Measurements from ENCODE around the gene ALS2CL. TPM values are rescaled to one million over a fixed set of nuclear protein-coding genes. Genes with fewer than 3 reads are reported as not detected.

The ALS2CL gene
- total RNA-seq, 1 donor from 2014 or later: 0.51 TPM

DNA sequence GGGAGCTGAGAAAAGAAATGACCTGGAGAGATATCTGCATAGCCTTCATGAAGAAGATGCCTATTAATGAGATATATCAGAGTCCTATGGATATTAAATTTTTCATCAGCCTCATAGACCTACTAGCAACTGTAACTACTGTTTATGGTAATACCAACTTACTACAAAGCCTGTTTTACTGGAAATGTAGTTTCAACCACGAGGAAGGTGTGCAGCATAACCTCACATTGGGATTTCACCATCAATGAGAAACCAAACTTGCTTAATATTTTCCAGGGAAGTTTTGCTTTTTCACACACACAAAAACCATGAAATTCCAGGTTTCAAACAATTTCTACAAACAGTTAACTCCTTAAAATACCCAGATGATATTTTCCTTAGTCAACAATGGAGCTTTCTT is 49.8 kb downstream of the ALS2CL start:
- H3K4me1 Mint-ChIP-seq (ENCODE audit: low read depth, unreplicated experiment): no peaks in the 10 kb centered on the region
- no peak overlapping the region for H3K27ac Mint-ChIP-seq (ENCODE audit: unreplicated experiment)
- TF ChIP-seq, protein P1, sequence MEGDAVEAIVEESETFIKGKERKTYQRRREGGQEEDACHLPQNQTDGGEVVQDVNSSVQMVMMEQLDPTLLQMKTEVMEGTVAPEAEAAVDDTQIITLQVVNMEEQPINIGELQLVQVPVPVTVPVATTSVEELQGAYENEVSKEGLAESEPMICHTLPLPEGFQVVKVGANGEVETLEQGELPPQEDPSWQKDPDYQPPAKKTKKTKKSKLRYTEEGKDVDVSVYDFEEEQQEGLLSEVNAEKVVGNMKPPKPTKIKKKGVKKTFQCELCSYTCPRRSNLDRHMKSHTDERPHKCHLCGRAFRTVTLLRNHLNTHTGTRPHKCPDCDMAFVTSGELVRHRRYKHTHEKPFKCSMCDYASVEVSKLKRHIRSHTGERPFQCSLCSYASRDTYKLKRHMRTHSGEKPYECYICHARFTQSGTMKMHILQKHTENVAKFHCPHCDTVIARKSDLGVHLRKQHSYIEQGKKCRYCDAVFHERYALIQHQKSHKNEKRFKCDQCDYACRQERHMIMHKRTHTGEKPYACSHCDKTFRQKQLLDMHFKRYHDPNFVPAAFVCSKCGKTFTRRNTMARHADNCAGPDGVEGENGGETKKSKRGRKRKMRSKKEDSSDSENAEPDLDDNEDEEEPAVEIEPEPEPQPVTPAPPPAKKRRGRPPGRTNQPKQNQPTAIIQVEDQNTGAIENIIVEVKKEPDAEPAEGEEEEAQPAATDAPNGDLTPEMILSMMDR (IDR thresholded peaks at IDR 0.05; ENCODE audit: partially characterized antibody, unreplicated experiment): no peak
- no peak for DNase-seq
- H3K9me3 Mint-ChIP-seq (ENCODE audit: unreplicated experiment): peaks cover 5% of the 10 kb centered on the region
- no peak overlapping the region for H3K4me3 Mint-ChIP-seq (ENCODE audit: unreplicated experiment)
- no peaks in the 10 kb centered on the region for H3K27me3 Mint-ChIP-seq (ENCODE audit: unreplicated experiment)
- H3K36me3 Mint-ChIP-seq (ENCODE audit: unreplicated experiment): peaks cover 17% of the 10 kb centered on the region

DNA sequence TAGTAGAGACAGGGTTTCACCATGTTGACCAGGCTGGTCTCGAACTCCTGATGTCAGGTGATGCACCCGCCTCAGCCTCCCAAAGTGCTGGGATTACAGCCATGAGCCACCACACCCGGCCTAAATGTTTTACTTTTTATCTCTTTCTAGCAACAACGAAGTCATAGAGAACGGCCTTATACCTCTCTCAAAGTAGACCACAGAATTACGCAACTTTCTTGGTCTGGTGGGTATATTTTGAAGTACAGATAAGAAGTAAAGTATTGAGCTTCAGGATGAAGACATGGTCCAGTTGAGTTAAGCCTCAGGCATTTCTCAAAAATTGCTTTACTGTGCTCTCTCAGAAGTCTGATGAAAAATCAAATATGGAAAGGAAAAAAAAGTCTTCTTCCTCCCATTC is 50.5 kb downstream of the ALS2CL start:
- no peak for DNase-seq
- H3K4me1 Mint-ChIP-seq (ENCODE audit: low read depth, unreplicated experiment): no peaks in the 10 kb centered on the region
- H3K4me3 Mint-ChIP-seq (ENCODE audit: unreplicated experiment): no peak overlapping the region
- peaks cover 5% of the 10 kb centered on the region for H3K9me3 Mint-ChIP-seq (ENCODE audit: unreplicated experiment)
- TF ChIP-seq, protein P1 (IDR thresholded peaks at IDR 0.05; ENCODE audit: partially characterized antibody, unreplicated experiment): no peak
- H3K27me3 Mint-ChIP-seq (ENCODE audit: unreplicated experiment): no peaks in the 10 kb centered on the region
- peaks cover 20% of the 10 kb centered on the region for H3K36me3 Mint-ChIP-seq (ENCODE audit: unreplicated experiment)
- no peak overlapping the region for H3K27ac Mint-ChIP-seq (ENCODE audit: unreplicated experiment)

DNA sequence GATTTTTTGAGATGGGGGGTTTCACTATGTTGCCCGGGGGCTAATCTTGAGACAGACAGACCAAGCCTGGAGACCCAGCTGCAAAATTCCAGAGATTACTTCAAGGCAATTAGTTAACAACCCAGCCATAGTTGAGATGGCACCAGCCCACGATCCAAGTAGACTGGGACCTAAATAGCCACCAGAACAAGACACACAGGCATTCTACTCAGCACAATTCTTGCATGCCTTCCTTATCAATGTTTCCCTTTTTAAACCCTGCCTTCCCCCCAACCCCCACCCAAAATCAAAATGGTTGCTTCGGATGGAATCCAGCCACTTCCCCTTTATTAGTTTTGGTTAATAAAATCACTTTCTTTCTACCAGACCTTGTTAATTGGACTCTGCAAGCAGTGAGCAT is 52.6 kb downstream of the ALS2CL start:
- Mint-ChIP-seq H3K4me1 (ENCODE audit: low read depth, unreplicated experiment) (no peaks in the 10 kb centered on the region), H3K9me3 (ENCODE audit: unreplicated experiment) (peaks cover 5% of the 10 kb centered on the region), H3K36me3 (ENCODE audit: unreplicated experiment) (peaks cover 20% of the 10 kb centered on the region), H3K27ac (ENCODE audit: unreplicated experiment) (no peak overlapping the region), H3K4me3 (ENCODE audit: unreplicated experiment) (no peak overlapping the region), H3K27me3 (ENCODE audit: unreplicated experiment) (no peaks in the 10 kb centered on the region)
- TF ChIP-seq, protein P1 (IDR thresholded peaks at IDR 0.05; ENCODE audit: partially characterized antibody, unreplicated experiment): no peak
- no peak for DNase-seq

DNA sequence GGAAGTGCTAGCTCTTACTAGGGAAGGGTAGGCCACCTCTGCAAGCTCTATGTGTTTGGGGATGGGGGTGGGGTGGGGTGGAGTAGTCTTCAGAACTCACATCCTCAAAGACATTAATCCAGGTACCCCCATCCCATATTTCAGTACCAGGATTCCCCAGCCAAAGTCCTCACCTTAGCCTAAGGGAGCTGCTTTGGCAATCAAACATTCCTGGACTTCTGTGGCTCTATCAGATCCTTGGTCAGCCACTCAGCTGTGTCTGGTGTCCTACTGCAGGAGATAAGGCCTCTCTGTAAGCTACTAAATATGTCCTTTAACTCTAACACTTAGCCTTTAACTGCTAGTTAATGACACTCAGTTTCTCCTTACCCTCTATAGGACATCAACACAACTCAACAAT is 54.3 kb downstream of the ALS2CL start:
- Mint-ChIP-seq H3K9me3 (ENCODE audit: unreplicated experiment) (peaks cover 5% of the 10 kb centered on the region), H3K36me3 (ENCODE audit: unreplicated experiment) (peaks cover 20% of the 10 kb centered on the region), H3K27ac (ENCODE audit: unreplicated experiment) (no peak overlapping the region), H3K4me1 (ENCODE audit: low read depth, unreplicated experiment) (no peaks in the 10 kb centered on the region), H3K4me3 (ENCODE audit: unreplicated experiment) (no peak overlapping the region), H3K27me3 (ENCODE audit: unreplicated experiment) (no peaks in the 10 kb centered on the region)
- TF ChIP-seq, protein P1 (IDR thresholded peaks at IDR 0.05; ENCODE audit: partially characterized antibody, unreplicated experiment): no peak
- DNase-seq: no peak

DNA sequence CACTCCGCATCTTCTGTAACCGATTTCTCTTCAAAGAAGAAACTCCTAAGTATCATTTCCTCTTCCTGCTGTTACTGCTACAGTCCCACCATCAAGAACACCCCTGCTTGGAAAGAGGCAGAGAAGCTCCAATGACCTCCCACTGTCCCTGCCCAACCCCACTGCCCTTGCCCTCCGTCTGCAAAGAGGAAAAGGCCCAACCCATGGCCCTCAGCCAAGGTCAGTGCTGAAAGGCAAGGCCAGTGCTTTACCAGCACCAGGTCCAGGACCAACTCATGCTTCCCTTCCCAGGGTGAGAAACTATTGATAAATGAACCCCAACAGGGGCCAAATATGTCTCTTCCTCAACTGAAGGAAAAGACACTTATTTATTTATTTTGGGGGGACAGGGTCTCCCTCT is 58.6 kb downstream of the ALS2CL start:
- no peak for DNase-seq
- Mint-ChIP-seq H3K27ac (ENCODE audit: unreplicated experiment) (no peak overlapping the region), H3K27me3 (ENCODE audit: unreplicated experiment) (no peaks in the 10 kb centered on the region), H3K9me3 (ENCODE audit: unreplicated experiment) (no peaks in the 10 kb centered on the region), H3K4me1 (ENCODE audit: low read depth, unreplicated experiment) (no peaks in the 10 kb centered on the region), H3K36me3 (ENCODE audit: unreplicated experiment) (peaks cover 7% of the 10 kb centered on the region), H3K4me3 (ENCODE audit: unreplicated experiment) (no peak overlapping the region)
- TF ChIP-seq, protein P1 (IDR thresholded peaks at IDR 0.05; ENCODE audit: partially characterized antibody, unreplicated experiment): no peak

Measured in glutamatergic neuron (in vitro differentiated cells).